Hepatocyte (in vitro differentiated cells): Measurements from ENCODE around the gene LMTK2.

Experiments
- CTCF ChIP-seq: fragments of 200-600 bp; sonication (generic); IDR thresholded peaks from 2 replicates; pipeline ENCODE4 v1.5.1; 2016; ENCODE audit warnings: antibody characterized with exemption, mild to moderate bottlenecking; ENCODE audit not compliant: poor library complexity
- EZH2 ChIP-seq: fragments of 200-600 bp; sonication (generic); IDR thresholded peaks from 2 replicates; pipeline ENCODE4 v1.6.1; 2016; ENCODE audit warnings: antibody characterized with exemption, mild to moderate bottlenecking, borderline replicate concordance

GRCh38 chr7:98234429-98235147, 127.9 kb downstream of the LMTK2 start:
- TF ChIP-seq CTCF, result no peak
- no peak for TF ChIP-seq EZH2
